CD4-positive, alpha-beta T cell treated with Interleukin-17A for 1 hour (primary cell): ENCODE measurements around the gene ZNRD2.

Experiments
- DNase-seq: peaks from one replicate; pipeline ENCODE4 v3.0.0-alpha.2; 2020

Gene ZNRD2

GRCh38 chr11:65574109-65574810, 4.0 kb downstream of the ZNRD2 start:
- peak; percentile 95 for DNase-seq

- DNase-seq = no peak
Measured at GRCh38 chr11:65574811-65575567, 4.7 kb downstream of the ZNRD2 start.

GRCh38 chr11:65575568-65576231, 5.4 kb downstream of the ZNRD2 start, which contains the start of gene EHBP1L1:
Gene EHBP1L1 (plus strand): TSS chr11:65576053. CDS start chr11:65576303, 250 bp downstream.
- peak; percentile 87 for DNase-seq

GRCh38 chr11:65576232-65576866, 6.1 kb downstream of the ZNRD2 start:
- DNase-seq = no peak

- peak; percentile 47 for DNase-seq
Measured at GRCh38 chr11:65576867-65577755, 6.8 kb downstream of the ZNRD2 start.

GRCh38 chr11:65577756-65578109, 7.5 kb downstream of the ZNRD2 start:
- no peak for DNase-seq

GRCh38 chr11:65578134-65578533, 7.9 kb downstream of the ZNRD2 start:
- no peak for DNase-seq

GRCh38 chr11:65578667-65579066, 8.4 kb downstream of the ZNRD2 start:
- DNase-seq = no peak

GRCh38 chr11:65579291-65579690, 9.0 kb downstream of the ZNRD2 start:
- no peak for DNase-seq

- no peak for DNase-seq
Measured at GRCh38 chr11:65580031-65580692, 9.9 kb downstream of the ZNRD2 start.

- DNase-seq = no peak
Measured at GRCh38 chr11:65580756-65581155, 10.5 kb downstream of the ZNRD2 start.

- DNase-seq = no peak
Measured at GRCh38 chr11:65581928-65582327, 11.7 kb downstream of the ZNRD2 start.

GRCh38 chr11:65583589-65583988, 13.3 kb downstream of the ZNRD2 start:
- DNase-seq = no peak

- DNase-seq = no peak
Measured at GRCh38 chr11:65584106-65584505, 13.8 kb downstream of the ZNRD2 start.

GRCh38 chr11:65584723-65585171, 14.5 kb downstream of the ZNRD2 start:
- no peak for DNase-seq

- DNase-seq = no peak
Measured at GRCh38 chr11:65585396-65586246, 15.3 kb downstream of the ZNRD2 start.

GRCh38 chr11:65586247-65586630, 16.0 kb downstream of the ZNRD2 start:
- no peak for DNase-seq

- DNase-seq = no peak
Measured at GRCh38 chr11:65586676-65587075, 16.4 kb downstream of the ZNRD2 start.

GRCh38 chr11:65588199-65589054, 18.1 kb downstream of the ZNRD2 start:
- DNase-seq = peak; percentile 85
